CD4-positive, alpha-beta T cell treated with Interleukin-10 for 1 hour (primary cell): Measurements from ENCODE around the gene LPCAT1.

ENCODE experiments used
- DNase-seq: peaks from one replicate; pipeline ENCODE4 v3.0.0-alpha.2; 2020

LPCAT1 gene

GRCh38 chr5:1554410-1554967, 30.7 kb upstream of the LPCAT1 start:
- DNase-seq, result no peak

DNA sequence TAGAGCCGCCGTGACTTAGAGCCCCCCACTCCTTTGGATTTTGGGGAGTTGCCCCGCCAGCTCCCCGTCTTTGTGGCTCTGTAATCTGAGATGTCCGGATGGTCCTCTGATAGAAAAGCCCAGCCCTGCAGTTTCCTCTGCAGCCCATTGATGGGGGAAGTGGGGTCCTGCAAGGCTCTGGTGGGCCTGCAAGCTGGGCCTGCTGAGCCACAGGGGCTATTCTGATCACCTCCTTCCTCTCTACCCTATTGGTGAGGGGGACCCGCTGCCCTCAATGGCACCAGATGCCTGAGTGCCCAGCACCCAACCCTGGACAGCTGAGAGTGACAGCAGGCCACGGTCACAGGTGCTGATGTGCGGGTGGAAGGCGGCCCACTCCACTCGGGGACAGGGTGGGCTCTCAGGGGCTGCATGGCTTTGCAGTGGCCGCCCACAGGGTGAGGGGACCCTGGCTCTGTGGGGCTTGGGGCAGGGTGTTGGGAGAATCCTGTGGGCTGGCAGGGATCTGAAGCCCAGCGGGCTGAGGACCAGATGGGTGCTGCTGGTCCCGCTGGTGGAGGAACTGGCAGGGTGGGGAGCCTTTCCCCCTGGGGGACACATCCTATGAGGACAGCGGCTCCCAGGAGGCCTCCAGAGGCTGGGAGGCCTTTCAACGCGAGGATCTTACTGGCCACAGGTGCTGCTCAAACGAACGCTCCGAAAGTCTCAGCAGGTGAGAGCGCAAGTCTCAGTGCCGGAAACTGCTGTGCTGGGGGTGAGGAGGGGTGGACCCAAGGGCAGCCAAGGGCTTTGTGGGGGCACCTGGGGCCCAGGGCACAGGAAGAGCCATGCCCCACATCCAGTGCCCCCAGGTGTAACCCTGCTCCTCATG, 30.0 kb upstream of the LPCAT1 start:
- DNase-seq, result no peak

- DNase-seq, result no peak
These were observed 28.9 kb upstream of the LPCAT1 start for GRCh38 chr5:1552521-1553255.

- DNase-seq, result no peak
These were observed 27.9 kb upstream of the LPCAT1 start for GRCh38 chr5:1551426-1552301.

DNA sequence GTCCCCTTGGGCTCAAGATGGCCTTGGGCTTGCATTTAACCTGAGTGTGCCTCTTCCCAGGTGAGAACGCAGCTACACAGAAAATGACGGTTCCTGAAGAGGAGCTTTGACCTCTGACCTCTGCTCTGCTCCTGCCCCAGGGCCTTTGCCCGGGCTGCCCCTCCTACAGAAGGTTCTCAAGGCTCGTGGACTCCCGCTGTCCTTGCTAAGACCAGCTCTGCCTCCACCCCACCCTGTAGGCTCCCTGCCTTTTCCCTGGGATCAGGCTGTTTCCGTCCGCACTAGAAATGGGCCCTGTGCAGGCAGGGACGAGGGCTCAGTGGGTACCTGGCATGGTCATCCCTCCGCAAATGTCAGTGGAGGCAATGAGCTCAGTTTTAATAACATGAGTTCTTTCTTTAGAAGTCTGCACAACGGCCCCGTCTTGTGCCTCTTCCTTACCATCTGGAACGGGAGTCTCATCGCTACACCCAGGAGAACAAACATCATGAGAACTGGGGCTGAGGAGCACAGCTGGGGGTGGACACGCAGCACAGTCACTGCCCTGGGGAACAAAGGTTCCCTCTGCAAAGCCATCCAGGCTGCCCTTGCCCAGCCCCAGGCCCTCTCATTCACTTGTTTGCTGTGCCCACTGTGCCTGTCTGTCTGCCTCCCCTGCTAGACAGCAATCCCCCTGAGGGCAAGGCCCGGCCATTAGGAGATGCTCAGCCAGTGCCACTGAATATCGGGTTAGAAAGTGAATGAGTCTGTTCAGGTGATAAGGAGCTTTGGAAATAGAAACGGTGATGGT, 26.7 kb upstream of the LPCAT1 start:
- DNase-seq, result no peak

- DNase-seq, result no peak
These were observed 25.8 kb upstream of the LPCAT1 start for GRCh38 chr5:1549475-1550030.

- no peak for DNase-seq
These were observed 25.1 kb upstream of the LPCAT1 start for GRCh38 chr5:1548702-1549474.

DNA sequence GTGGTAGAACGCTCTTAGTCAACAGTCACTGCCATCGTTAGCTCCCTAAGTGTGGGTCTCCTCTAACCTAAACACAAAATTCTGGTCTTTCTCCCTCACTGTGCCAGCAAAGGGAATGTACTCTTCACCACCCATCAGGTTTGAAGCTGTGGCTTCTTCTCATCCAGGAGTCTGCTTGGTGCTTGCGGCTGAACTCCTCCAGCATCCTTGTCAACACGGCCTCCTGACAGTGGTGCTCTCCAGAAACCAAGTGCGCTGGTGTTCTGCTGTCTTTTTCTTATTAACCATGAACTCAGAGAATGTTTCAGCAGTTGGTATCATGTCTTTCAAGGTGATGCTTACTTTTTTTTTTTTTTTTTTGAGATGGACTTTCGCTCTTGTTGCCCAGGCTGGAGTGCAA, 23.9 kb upstream of the LPCAT1 start:
- no peak for DNase-seq

DNA sequence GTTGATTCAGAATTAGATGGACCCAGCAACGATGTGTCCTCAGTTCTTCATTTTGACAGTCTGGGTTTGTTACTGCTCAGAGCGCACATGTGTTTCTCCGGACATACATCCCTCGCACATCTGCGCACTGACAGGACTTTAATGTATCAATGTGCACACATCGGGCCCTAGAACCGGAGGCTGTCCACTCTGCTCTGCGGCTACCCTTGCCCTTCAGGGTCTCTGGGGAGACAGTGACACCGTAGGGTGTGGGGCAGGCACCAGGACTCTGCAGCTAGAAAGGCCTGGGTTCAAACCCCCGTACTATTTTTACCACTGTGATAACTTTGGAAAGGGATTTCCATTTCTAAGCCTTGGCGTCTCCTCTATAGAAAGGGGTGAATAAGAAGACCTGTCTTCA, 23.5 kb upstream of the LPCAT1 start:
- no peak for DNase-seq

- DNase-seq, result no peak
These were observed 22.8 kb upstream of the LPCAT1 start for GRCh38 chr5:1546556-1546955.

- no peak for DNase-seq
These were observed 22.1 kb upstream of the LPCAT1 start for GRCh38 chr5:1545805-1546355.

DNA sequence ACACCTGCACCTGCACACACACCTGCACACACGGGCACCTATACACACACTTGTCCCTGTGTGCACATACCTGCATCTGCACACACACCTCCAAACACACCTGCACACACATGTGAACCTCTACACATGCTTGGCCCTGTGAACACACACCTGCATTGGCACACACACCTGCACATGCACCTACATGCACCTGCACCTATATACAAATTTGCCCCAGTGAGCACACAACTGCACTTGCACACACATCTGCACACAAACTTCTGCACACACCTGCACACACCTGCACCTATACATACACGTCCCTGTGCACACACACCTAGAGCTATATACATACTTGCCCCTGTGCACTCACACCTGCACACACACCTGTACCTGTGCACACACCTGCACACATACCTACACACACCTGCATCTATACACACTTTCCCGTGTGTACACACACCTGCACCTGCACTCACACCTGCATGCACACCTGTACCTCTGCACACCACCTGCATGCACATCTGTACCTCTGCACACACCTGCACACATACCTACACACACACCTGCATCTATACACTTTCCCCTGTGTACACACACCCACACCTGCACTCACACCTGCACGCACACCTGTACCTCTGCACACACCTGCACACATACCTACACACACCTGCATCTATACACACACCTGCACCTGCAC, 21.5 kb upstream of the LPCAT1 start:
- DNase-seq, result no peak

DNA sequence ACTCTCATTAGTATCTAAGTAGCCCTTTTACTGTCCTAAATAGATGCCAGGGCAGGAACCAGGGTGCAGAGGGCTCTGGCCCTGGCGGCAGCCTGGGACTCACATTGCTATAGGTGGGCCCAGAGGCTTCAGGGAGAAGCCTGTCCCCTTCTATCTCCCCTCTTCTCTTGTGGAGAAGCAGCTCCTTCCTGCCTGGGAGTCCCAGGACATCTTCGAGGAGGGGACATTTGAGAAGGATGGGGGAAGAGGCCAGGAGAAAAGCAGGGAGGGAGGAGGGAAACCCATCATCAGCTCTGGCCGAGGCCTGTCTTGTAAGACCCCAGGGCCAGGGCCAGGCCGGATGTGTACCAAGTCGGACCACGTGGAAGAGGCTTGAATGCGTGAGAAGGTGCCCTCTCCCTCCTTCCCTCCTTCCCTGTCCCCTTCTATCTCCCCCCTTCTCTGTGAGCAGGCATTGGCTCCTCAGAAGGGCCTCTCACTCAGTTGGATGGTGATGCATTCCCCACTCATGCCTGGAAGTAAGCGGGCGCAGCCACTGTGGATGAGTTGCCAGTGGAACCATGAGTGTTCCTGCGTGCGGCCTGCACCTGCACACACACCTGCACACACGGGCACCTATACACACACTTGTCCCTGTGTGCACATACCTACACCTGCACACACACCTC, 20.7 kb upstream of the LPCAT1 start:
- no peak for DNase-seq

DNA sequence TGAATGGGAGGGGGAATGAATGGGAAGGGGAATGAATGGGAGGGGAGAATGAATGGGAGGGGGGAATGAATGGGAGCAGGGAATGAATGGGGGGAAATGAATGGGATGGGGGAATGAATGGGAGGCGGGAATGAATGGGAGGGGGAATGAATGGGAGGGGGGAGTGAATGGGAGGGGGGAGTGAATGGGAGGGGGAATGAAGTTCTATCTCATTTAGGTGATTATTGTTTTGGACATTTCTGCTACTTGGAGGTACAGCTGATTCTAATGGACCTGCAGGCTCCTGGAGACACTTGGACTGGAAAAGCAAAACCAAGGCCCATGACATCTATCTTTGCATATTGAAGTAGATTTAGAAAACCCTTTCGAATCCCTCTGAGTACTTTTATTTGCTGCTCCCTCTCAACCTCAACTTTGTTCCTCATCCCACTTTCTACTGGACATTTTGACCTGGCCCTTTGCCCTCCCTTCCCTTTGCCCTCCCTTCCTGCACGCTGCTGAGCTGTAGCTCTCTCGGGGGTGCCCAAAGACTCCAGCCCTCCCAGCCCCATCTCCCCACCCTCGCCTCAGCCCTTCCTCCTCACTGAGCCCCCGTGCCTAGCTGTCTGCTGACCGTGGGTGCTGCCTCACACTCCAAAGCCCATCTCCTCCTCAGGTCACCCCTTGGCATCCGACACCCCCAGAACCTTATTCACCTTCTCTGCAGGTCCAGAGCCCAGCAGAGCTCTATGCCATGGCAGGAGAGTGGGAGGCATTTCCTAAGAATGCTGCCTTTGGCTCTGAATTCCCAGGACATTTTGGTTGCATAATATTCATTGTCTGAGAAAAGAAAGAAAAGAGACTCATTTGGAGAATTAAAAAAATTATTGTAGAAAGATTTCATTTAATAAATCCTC, 19.9 kb upstream of the LPCAT1 start:
- DNase-seq, result no peak

- DNase-seq, result no peak
These were observed 19.0 kb upstream of the LPCAT1 start for GRCh38 chr5:1542781-1543180.

DNA sequence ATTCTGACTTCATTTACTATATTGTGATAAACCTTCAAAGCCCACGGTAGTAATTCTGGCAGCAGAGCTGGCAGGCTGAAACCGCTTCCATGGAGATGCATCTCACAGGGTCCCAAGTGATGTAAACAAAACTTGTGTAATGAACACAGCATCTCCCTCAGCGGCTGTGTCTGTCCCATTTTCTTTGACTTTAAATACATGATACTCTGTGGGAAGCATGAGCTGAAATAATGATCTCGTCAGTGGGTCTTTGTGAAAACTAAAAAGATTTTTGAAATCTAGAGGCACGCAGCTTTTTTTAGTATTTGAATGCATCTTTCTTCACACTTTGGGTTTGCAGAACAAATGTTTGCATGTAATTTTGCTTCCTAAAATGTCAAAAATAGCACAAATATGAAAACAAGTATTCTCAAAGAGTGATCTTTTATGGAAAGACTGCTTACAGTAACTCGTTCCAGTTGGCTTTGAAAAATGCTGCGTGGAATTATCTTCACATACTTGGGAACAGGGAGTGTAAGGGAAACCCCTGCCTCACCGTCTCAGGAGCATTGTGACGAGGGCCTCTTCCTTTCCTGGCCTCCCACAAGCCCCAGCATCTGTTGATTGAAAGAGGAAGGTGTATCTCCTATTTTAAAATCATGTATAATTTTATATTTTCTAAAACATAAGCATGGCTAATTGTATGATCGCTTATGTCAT, 18.1 kb upstream of the LPCAT1 start:
- DNase-seq, result no peak

DNA sequence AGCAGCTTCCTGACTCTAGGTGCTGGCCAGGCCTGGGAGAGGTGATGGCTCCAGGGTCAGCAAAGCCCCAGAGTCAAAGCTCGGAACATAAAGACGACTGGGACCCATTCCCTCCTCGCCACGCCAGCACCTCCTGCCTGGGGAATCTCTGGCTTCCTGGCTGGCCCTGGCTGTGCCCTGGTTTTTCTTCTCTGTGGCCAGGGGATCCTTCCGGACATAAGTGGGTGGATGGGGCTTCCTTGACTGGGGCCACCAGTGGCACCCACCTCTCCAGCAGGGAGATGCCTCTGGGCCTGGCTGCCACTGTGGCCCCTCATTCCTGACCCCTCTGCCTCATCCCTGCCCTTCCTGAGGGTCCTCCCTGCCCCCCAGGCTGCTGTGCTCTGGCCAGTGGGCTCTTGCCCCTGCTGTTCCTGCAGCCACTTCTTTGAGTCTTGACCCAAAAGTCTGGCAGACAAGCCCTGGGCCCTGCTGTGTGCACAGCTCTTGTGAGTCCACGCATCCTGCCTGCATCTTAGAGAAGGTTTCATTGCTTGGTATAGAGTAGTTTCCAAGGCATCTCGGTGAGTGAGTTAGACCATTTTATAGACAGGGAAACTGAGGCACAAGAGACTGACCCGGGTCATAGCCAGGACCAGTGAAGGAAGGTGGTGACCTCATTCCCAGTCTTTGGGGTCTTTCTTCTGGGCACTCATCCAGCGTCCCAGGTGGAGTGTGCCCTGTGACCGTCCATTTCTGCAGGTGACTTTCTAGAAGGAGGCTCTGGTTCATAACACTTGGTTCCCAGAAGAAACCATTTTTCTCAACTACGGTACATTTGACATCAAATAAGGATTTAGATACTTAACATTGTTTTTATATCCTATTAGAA, 17.3 kb upstream of the LPCAT1 start:
- no peak for DNase-seq
